HG02938 (cell line): ENCODE data around the gene GUCA2A.

Experiments
- ATAC-seq: cut with Tn5 transposase; IDR thresholded peaks from one replicate; pipeline ENCODE4 v1.9.1; 2021; ENCODE audit warnings: mild to moderate bottlenecking, moderate library complexity; ENCODE audit not compliant: unreplicated experiment

Gene GUCA2A

GRCh38 chr1:42155362-42155761 is 9.2 kb downstream of the GUCA2A start:
- no peak for ATAC-seq

DNA sequence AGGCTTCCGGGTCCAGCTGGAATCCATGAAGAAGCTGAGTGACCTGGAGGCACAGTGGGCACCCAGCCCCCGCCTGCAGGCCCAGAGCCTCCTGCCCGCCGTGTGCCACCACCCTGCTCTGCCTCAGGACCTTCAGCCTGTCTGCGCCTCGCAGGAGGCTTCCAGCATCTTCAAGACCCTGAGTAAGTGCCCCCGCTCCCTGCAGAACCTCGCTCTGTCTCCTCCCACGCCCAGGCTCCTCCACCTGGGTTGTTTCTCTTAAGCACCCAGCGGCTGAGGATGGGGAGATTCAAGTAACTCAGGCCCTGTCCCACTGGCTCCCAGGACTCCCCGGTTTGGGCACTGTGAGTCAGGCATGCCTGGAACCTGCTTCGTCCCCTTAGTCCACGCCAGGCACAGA is 9.9 kb downstream of the GUCA2A start:
- ATAC-seq = no peak

GRCh38 chr1:42153624-42154023 is 10.9 kb downstream of the GUCA2A start:
- no peak for ATAC-seq

- no peak for ATAC-seq
Measured at GRCh38 chr1:42152907-42153600, 11.5 kb downstream of the GUCA2A start, which contains the start of gene GUCA2B. Gene GUCA2B, plus strand, starts transcription at chr1:42153410. Its CDS starts 41 bp downstream, at chr1:42153451.

DNA sequence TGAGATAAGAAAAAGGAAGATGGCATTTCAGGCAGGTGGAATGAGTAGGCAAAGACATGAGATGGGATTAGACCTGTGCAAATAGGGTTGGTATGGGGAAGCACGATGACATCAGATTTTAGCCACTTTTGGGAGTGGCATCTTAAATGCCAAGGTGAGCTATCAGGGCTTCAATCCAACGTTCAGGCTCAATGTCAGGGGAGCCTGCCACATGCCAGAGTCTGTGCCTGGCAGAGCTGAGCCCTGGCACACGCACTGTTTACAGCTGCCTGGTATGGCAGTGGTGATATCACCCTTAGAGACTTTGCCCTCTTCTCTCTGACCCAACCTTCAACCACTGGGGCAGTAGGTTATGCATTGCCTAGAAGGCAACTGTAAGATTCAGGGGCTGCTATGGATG is 12.4 kb downstream of the GUCA2A start:
- ATAC-seq = no peak

- ATAC-seq = no peak
Measured at GRCh38 chr1:42150651-42151050, 13.9 kb downstream of the GUCA2A start.

GRCh38 chr1:42148166-42148565 is 16.4 kb downstream of the GUCA2A start:
- no peak for ATAC-seq

- ATAC-seq = no peak
Measured at GRCh38 chr1:42146626-42147320, 17.8 kb downstream of the GUCA2A start.

GRCh38 chr1:42145764-42146625 is 18.6 kb downstream of the GUCA2A start:
- no peak for ATAC-seq

- ATAC-seq = no peak
Measured at GRCh38 chr1:42145389-42145716, 19.2 kb downstream of the GUCA2A start.

DNA sequence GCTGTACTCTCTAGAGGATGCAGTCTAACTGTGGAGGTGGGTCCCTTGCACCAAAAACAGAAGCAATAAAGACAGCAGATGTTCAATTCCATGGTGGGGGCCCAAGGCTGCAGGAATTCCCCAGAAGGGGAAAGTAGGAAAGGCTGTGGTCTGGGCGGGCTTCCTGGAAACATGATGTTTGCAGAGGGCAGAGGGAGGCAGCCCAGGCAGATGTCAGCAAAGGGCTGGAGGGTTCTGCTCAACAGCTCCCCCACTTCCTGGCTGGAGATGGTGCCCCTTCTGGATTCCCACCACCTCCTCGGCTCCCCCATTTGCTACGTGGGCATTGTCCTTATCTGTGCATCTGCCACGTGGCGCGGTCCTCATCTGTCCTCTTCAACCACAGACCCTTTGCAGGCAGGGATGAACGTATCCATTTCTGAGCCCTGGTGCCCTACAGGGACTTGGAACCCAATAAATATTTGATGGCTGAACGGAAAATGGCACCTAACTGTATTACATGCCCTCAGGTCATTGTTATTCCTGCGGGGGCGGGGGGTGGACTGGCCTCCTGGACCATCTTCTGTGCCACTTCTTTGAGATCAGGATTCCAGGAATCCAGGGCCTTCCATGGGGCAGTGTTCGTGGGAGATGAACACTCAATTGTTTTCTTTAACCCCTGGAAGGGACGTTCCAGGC is 19.7 kb downstream of the GUCA2A start:
- no peak for ATAC-seq

GRCh38 chr1:42143896-42144710 is 20.4 kb downstream of the GUCA2A start:
- ATAC-seq = no peak

GRCh38 chr1:42142894-42143675 is 21.5 kb downstream of the GUCA2A start:
- ATAC-seq = no peak

DNA sequence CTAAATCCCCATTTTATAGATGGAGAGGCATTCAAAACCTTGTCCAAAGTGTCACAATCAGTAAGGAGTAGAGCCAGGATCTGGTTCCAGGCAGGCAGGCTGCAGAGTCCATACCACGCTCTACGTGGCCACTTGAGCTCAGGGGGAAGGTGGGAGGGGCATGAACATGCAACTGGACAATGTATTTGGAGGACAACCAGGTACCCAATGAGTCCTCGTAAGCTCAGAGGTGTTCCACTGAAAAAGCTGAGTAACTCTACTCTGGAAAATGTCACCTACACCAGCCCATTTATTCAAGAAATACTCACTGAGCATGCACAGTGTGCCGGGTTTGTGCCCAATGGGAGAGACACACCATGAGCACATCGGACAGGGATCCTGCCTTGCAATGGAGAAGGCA is 22.6 kb downstream of the GUCA2A start:
- no peak for ATAC-seq

DNA sequence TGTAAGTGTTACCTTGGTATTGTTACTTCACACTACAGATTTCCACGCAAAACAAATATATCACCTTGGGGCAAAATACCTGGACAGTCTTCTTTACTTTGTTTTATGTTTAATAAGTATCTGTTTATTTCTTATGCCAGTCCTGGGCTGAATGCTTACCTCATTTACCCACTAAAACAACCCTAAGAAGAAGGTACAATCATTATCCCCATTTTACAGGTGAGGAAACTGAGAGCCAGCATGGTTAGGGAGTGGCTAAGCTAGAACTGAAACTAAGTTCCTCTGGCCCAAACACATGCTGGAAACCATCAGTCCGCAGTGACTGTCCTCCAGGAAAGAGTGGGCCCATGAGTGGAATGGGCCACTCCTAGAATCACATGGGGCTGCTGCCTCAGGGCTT is 24.4 kb downstream of the GUCA2A start:
- no peak for ATAC-seq

DNA sequence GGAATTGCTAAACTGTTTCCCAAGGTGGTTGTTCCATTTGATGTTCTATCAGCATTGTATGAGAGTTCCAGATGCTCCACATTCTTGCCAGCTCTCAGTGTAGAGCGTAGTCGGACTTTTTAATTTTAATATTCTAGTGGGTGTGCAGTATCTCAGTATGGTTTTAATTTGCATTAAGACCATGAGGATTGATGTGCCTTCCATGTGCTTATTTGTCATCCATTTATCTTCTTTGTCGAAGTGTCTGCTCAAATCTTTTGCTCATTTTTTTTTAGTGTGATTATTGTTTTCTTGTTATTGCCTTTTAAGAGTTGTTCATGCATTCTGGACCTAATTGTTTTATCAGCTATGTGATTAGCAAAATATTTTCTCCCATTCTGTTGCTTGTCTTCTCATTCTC is 25.1 kb downstream of the GUCA2A start:
- no peak for ATAC-seq

- ATAC-seq = no peak
Measured at GRCh38 chr1:42138586-42138985, 26.0 kb downstream of the GUCA2A start.

GRCh38 chr1:42137766-42138165 is 26.8 kb downstream of the GUCA2A start:
- no peak for ATAC-seq

- no peak for ATAC-seq
Measured at GRCh38 chr1:42136466-42136865, 28.1 kb downstream of the GUCA2A start.

- ATAC-seq = no peak
Measured at GRCh38 chr1:42135426-42135825, 29.1 kb downstream of the GUCA2A start.
